ENCODE measurements around the gene SH2B3.
"Not testable (repeated sequence)": the region's sequence is repeated elsewhere in the genome, so short reads cannot be mapped to it uniquely, and the experiment has no call there.

SH2B3 gene

GRCh38 chr12:111405859-111406473, at the start of gene SH2B3:
Gene SH2B3 (plus strand): TSS chr12:111405923. CDS start chr12:111418146, 12,223 bp downstream.
- peak; percentile 62 for DNase-seq

GRCh38 chr12:111359231-111359913, 46.4 kb upstream of the SH2B3 start:
- no peak for DNase-seq

GRCh38 chr12:111359914-111360276, 45.8 kb upstream of the SH2B3 start:
- DNase-seq: no peak

GRCh38 chr12:111360325-111360930, 45.3 kb upstream of the SH2B3 start:
- DNase-seq: no peak

- no peak for DNase-seq
Measured at GRCh38 chr12:111361073-111361716, 44.5 kb upstream of the SH2B3 start.

GRCh38 chr12:111361717-111362576, 43.8 kb upstream of the SH2B3 start:
- no peak for DNase-seq

- no peak for DNase-seq
Measured at GRCh38 chr12:111362687-111363475, 42.8 kb upstream of the SH2B3 start.

GRCh38 chr12:111363578-111363977, 42.1 kb upstream of the SH2B3 start:
- no peak for DNase-seq

GRCh38 chr12:111366075-111366474, 39.6 kb upstream of the SH2B3 start:
- no peak for DNase-seq

GRCh38 chr12:111366583-111366982, 39.1 kb upstream of the SH2B3 start:
- no peak for DNase-seq

GRCh38 chr12:111367661-111368221, 38.0 kb upstream of the SH2B3 start:
- no peak for DNase-seq

GRCh38 chr12:111368291-111368787, 37.4 kb upstream of the SH2B3 start:
- DNase-seq: no peak

- DNase-seq: peak; percentile 70
Measured at GRCh38 chr12:111368788-111369495, 36.8 kb upstream of the SH2B3 start, which contains the start of gene PHETA1. Gene PHETA1 (minus strand): TSS chr12:111369095. CDS start chr12:111363427, 5,668 bp downstream.

- DNase-seq: no peak
Measured at GRCh38 chr12:111369496-111370220, 36.1 kb upstream of the SH2B3 start.

GRCh38 chr12:111373231-111373630, 32.5 kb upstream of the SH2B3 start:
- not testable (repeated sequence) for DNase-seq

- no peak for DNase-seq
Measured at GRCh38 chr12:111377440-111377839, 28.3 kb upstream of the SH2B3 start.

- no peak for DNase-seq
Measured at GRCh38 chr12:111379942-111380554, 25.7 kb upstream of the SH2B3 start.

- no peak for DNase-seq
Measured at GRCh38 chr12:111384596-111384995, 21.1 kb upstream of the SH2B3 start.

GRCh38 chr12:111386885-111387284, 18.8 kb upstream of the SH2B3 start:
- no peak for DNase-seq

Data from NCI-H2171 treated with DMSO at 0.1 percent for 48 hours (cell line).